SK-N-MC (cell line): ENCODE measurements around the gene ZDHHC19.

Experiments
- EZH2 ChIP-seq: fragments of 200-600 bp; sonication (generic); IDR thresholded peaks from one replicate; pipeline ENCODE4 v1.6.1; 2017; ENCODE audit warnings: antibody characterized with exemption
- POLR2AphosphoS5 ChIP-seq: IDR thresholded peaks from 2 replicates; pipeline ENCODE4 v1.6.1; 2012; ENCODE audit warnings: mild to moderate bottlenecking, low read depth, low read length, borderline replicate concordance

DNA sequence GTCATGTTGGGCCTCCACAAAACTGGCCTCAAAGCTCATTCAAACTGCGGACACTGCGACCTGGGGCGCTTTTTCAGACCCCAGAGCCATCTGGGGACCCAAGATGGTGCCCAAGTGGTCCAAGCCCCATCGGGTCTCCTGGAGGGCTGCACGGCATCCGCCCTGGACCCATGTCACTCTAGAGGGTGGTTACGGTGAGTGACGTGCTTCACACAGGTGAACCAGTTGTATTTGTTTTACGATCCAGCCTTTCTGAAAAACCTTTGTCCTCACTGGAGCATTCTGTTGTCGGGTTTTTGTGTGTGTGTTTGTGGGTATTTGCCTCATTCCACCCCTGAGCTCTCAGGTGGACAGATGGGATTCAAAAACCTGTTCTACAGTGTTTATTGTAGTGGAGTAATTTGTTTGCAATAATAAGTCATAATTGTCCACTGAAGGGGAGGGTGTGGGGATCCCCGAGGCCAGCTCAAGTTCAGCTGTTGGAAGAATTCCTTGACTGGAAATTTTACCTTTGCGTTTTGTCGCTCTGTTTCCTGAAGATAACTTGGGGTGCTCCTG, 7.0 kb upstream of the ZDHHC19 start:
- no peak for TF ChIP-seq POLR2AphosphoS5
- no peak for TF ChIP-seq EZH2
